NB4 (cell line): ENCODE measurements around the gene TLN1.
A peak's percentile ranks its signal among the peaks of the same experiment; 100 is the strongest.

Experiments
- DNase-seq: peaks from one replicate; pipeline ENCODE4 v3.0.0; 2010; ENCODE audit warnings: low read depth
- H3K4me3 ChIP-seq: one replicate; pipeline ENCODE4 v1.5.1; 2011; ENCODE audit warnings: mild to moderate bottlenecking, low read depth, low read length, moderate library complexity
- CTCF ChIP-seq: IDR thresholded peaks from one replicate; pipeline ENCODE4 v1.5.1; 2012; ENCODE audit warnings: low read depth, low read length
- MAX ChIP-seq: IDR thresholded peaks from 2 replicates; pipeline ENCODE4 v1.6.1; 2011; ENCODE audit warnings: low read depth, low read length
- MYC ChIP-seq: IDR thresholded peaks from 2 replicates; pipeline ENCODE4 v1.6.1; 2011; ENCODE audit warnings: low read depth, low read length
- POLR2A ChIP-seq: IDR thresholded peaks from 2 replicates; pipeline ENCODE4 v1.6.1; 2011; ENCODE audit warnings: mild to moderate bottlenecking; ENCODE audit not compliant: insufficient read length; ENCODE audit errors: extremely low read depth

The TLN1 gene

GRCh38 chr9:35691757-35692301 lies 40.2 kb downstream of the TLN1 start:
- DNase-seq, result no peak
- H3K4me3 ChIP-seq, result no peak overlapping the region
- no peak for TF ChIP-seq MYC
- TF ChIP-seq MAX, result no peak
- TF ChIP-seq POLR2A, result no peak
- no peak for TF ChIP-seq CTCF

GRCh38 chr9:35691334-35691650 lies 40.7 kb downstream of the TLN1 start:
- no peak for DNase-seq
- peak overlapping the region; percentile 49 for H3K4me3 ChIP-seq
- TF ChIP-seq CTCF (no peak), MYC (no peak), POLR2A (no peak), MAX (no peak)

GRCh38 chr9:35690614-35691333 lies 41.2 kb downstream of the TLN1 start:
- peak; percentile 64 for DNase-seq
- TF ChIP-seq CTCF (no peak), MAX (no peak), MYC (no peak)
- H3K4me3 ChIP-seq, result peak overlapping the region; percentile 49

GRCh38 chr9:35690294-35690613 lies 41.7 kb downstream of the TLN1 start:
- DNase-seq, result peak; percentile 25
- TF ChIP-seq POLR2A (no peak), MYC (no peak), CTCF (no peak), MAX (no peak)
- H3K4me3 ChIP-seq, result peak overlapping the region; percentile 44

- no peak for TF ChIP-seq MYC
- no peak for TF ChIP-seq MAX
- TF ChIP-seq POLR2A, result no peak
- no peak for TF ChIP-seq CTCF
- no peak for DNase-seq
- peak within 1 kb of the TSS; percentile 49 for H3K4me3 ChIP-seq
These were observed 42.3 kb downstream of the TLN1 start, which contains the start of gene TPM2 for GRCh38 chr9:35689542-35690293. TSS of gene TPM2 (minus strand) at chr9:35689925. CDS start at chr9:35689817, 108 bp downstream.
